Fibroblast of upper back skin (primary cell): ENCODE measurements around the gene TSPAN9.

Source experiments
- DNase-seq: peaks from one replicate; pipeline ENCODE4 v3.0.0-alpha.2; 2013

TSPAN9 gene, protein sequence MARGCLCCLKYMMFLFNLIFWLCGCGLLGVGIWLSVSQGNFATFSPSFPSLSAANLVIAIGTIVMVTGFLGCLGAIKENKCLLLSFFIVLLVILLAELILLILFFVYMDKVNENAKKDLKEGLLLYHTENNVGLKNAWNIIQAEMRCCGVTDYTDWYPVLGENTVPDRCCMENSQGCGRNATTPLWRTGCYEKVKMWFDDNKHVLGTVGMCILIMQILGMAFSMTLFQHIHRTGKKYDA

DNA sequence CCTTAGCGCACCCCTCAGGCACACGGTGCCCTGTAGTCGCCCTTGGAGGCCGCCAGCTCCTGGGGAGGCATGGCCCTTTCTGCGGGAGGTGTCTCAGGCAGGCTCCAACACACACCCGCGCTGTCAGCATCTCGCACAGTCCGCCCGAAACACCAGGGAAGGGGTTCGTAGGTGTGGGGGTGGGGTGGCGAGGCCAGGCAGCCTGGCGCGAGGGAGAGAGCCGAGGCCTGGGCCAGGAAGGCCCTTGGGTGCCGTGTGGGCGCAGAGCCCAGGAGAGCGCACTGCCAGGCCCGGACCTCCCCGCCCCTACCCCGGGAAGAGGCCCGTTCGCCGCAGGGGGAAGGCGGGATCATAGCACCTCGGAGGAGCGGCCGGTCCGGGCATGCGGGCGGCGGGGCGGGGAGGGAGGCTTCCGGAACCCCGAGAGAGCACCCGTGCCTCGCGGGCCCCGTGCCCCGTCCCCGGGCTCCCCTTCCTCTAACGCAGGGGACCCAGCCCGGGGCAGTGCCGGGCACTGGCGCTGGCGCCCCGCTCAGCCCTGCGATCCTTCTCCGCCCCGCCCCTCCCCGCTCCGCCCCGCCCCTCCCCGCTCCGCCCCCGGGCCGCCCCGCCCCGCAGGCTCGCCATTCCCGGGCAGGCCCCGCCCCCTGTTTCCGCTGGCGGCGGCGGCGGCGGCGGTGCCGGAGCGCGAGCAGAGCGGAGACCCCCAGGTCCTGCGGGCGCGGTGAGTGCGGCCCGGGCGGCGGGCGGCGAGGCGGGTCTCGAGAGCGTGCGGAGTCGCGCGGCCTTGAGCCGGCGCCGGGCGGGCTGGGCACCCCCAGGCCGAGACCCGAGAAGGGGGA is at the start of gene TSPAN9:
Gene TSPAN9, plus strand, starts transcription at position 650 of the 842 bp plus-strand sequence. CDS start 123,815 bp downstream, outside the sequence.
- peak; percentile 48 for DNase-seq

DNA sequence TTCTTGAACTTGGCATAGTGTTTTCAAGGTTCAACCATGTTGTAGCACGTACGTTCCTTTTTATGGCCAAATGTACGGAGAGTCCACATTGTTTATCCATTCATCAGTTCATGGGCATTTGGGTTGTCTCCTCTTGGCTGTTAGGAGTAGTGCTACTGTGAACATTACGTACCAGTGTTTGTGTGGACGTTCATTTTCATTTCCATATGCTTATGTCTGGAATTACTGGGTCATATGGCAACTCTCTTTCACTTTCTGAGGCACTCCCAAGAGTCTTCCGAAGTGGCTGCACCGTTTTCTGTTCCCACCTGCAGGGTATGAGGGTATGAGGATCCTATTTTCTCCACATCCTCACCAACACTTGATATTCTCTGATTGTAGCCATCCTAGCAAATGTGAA is 49.1 kb upstream of the TSPAN9 start:
- DNase-seq, result no peak

DNA sequence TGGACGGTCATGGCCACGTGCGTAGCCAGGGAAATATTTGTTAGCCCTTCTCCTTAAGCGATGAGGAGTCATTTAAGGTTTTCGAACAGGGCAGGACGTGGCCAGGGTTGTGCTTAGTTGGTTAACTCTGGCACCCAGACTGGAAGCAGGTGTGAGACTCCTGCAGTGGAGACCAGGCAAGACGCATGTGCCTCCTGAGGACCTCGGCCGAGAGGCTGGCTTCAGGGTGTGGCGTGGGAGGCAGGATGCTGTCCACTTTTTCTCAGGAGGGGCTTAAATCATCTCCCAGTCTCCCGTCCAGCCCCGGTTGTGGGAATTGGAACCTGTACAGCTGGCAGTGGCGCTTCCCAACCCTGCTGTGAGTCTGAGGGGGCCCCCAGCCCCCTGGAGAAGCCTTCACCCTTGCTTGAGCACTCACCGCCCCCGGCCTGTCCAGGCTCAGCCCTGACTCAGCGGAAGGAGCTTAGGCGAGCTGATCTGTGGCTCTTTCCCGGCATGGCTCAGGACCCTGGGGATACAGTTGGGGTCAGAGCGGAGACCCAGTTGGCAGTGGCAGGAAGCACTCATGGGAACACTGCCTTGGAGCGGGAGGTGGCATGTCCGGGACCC is 46.3 kb upstream of the TSPAN9 start:
- no peak for DNase-seq

DNA sequence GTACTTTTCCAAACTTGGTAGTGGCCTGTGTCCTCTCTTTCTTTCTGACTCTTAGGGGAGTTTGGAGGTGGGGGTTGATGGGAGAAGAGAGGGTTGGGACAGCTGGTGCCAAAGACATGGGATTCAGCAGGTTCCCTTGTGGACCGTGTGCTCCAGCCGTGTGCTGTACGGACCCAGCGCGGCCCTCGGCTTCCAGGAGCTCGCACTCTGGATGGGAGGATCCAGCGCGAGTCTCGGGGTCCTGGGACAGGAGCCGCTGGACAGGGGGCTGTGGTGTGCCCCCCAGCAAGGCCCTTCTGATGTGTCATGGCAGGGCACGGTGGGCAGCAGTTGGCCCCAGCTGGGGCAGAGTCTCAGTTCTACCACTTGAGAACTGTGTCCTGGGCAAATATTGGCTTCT is 45.0 kb upstream of the TSPAN9 start:
- no peak for DNase-seq

DNA sequence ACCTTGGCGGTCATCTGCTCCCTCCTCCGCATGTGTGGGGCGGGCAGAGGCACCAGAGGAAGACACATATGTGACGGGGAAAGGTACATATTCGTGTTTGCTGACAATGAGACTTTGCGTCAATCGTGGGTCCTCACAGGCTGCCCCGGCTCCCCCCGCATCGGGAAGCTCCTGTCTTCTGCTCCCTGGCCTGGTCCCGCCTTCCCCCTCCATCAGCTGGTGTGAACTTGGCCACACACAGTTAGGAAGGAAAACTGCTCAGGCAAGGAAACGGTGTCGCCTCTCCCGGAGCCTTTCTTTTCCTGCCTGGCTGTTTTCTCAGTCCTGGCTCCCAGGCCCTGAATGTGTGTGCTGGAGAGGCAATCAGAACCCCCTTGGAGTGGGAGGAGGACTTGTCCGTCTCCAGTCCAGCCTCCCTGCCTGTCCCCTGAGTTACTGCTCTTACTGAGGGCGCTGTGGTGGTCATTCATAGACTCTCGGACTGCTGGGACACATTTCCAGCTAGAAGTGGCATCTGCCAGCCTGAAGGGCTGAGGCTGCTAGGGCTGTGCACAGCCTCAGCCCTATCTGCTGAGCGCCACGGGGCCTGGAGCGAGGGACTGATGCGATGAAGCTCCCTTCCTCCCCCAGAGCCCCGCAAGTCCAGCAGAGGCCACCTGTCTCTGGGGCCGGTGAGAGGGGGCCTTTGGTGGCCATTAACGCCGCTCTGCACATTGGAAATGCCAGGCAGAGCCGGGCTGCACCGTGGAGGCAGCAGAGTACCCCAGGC is 44.2 kb upstream of the TSPAN9 start:
- DNase-seq, result no peak

DNA sequence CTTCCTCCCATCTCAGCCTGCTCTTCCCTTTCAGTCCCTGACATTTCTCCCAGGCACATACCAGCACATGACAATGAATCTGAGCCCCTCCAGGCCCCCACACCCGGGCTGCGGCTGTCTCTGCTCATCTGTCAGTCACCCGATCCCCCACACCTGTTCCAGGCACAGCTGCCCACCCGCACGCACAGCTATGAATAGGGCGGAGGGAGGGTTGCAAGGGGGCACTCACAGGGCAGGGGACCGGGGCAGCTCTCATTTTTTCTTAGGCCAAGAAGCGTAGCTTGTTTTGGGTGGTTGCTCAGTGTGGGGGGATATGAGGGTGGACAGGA is 43.7 kb upstream of the TSPAN9 start:
- no peak for DNase-seq

DNA sequence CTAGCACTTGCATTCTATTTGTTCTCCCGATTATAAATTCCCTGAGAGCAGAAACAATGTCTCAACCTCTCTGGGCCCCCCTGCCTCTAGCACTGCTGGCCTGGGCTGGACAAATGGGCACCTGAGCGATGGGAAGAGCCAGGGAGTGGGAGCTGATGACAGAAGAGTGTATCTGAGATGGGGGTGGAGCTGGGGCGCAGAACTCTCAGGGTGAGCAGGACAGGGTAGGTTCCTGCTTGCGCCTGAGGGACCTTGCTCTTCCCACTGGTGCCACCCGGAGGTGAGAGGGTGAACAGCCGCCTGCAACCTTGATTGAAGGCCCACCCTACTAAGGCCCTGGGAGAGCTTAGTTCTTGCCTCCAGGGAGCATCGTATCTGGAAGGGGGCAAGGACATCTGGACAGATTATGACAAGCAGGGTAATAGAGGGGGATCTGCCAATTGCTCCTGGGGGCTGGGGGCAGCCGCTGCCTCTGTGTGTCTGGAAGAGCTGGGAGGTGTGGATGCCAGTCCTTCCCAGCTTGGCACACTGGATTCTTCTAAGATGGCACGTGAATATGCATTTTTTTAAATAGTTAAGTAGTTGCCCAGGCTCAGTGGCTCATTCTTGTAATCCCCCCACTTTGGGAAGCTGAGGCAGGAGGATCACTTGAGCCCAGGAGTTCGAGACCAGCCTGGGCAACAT is 43.0 kb upstream of the TSPAN9 start:
- peak; percentile 69 for DNase-seq

DNA sequence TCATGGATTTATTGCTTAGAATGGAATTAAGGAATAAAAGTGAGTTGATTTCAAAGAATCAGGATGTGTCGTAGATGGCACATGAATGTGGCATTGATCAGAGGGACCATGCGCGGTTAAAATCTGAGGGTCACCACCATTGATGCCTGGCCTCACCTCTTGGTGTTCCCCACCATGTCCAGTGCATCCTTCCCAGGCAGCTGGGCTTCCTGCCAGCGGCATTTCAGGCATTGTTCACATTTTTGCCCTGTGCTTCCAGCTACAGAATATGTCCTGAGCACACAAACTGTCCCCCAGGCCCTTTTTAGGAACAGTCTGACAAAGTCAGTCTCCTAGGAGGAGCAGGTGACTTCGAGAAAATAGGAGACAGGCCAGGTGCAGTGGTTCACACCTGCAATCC is 42.0 kb upstream of the TSPAN9 start:
- DNase-seq, result peak; percentile 36

DNA sequence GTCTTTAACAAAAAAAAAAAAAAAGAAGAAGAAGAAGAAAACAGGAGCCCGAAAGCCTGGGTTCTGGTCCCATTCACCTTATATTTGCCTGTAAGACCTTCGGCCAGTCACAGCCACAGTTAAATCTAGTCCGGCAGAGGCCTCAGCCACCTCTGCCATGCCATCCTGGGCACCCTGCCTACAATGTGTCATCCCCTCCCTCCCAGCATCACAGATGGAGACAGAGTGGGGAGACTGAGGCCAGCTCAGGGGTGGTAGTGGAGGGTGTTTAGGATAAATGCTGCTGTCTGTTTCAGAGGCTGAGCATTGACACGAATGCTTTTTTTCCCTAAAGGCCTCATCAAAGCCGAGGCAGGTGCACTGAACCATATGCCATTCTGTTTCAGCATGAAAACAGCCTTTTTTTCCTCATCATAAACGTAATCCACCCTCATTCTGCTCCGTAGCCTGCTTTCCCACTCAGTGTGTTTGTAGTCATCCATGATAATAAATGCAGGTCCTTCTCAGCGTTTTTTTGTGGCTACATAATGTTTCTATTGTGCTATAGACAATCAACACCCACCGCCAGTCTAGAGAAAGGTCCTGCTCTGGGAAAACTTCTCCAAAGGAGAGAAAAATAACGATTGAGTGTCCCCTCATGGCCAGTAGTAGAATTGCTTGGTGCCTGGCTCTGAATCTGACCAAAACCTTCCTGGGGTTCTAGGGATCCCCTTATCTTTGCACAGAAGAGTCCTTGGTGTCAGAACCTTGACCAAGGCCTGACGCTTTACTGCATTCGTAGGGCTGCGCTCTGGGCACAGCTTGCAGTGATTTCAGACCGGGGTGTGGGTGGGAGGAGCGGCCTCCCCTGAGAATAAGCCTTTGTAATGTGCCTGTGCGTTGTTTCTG is 41.1 kb upstream of the TSPAN9 start:
- no peak for DNase-seq

DNA sequence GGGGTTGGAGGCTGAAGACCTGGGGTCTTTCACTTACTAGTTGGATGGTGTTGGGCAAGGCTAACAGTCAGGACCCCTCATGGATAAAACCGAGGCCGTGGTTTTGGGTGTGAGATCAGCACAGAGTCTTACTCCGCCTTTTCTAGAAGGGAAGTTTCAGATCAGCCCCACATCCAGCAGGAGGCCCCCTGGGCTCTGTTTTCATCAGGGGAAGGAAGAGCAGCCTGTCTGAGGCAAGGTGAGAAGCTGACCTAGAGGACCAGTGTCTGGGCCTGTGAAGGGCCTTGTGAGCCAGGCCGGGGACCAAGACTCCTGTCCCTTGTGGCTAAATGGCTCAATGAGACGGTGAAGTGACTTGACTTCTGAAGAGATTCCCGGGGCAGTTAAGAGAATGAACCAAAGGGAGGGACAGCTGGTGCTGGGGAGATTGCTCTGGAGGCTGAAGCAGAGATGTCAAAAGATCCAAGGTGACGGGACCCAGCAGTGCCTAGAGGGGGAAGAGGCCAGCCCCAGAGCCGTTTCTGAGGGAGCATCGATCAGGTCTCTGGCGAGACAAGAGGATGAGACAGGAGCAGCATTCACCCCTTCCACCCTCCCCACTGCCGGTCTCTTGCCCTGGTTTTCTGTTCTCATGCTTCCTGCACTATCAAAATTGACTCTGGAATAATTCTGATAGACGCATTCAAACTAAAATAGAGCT is 40.1 kb upstream of the TSPAN9 start:
- DNase-seq, result no peak

DNA sequence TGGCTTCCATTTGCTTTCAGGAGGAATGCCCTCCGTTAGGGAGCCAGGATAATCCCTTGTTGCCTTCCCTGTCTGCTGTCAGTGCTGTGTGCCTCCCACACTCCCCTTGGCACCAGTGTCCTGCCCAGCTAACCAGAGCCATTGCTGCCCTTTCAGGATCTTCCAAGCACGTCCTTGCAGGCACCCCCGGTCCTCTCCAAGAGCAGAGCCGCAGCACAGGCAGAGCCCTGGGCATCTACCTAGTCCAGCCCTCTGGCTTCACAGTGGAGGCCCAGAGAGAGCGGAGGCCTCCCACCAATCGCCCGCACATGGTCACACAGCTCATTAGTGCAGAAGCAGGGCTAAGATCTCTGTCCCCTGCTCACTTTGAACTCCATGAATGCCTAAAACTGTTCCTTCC is 39.0 kb upstream of the TSPAN9 start:
- DNase-seq, result no peak

DNA sequence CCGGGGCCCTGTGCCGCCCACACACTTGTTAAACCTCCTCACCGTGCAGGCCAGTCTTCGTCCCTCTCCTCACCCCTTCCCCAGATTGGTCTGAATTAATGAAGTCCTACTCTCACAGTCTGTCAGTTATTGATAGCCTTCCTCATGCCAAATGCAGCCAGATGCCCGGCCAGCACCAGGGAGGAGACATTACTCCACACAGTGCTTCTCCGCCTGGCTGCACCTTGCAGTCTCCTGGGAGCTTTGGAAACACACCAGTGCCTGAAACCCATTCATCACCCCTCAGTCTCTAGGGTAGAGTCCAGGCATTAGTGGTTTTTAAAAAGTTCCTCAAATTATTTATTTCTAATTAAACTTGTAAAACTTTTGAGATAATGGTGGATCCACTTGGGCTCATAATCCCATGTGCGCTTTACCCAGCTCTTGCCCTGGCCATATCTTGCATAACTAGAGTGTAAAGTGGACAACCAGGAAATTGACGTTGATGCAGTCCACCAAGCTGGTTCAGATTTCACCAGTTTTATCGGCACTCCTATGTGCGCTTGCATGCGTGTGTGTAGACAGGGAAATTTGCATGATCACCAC is 38.2 kb upstream of the TSPAN9 start:
- no peak for DNase-seq

DNA sequence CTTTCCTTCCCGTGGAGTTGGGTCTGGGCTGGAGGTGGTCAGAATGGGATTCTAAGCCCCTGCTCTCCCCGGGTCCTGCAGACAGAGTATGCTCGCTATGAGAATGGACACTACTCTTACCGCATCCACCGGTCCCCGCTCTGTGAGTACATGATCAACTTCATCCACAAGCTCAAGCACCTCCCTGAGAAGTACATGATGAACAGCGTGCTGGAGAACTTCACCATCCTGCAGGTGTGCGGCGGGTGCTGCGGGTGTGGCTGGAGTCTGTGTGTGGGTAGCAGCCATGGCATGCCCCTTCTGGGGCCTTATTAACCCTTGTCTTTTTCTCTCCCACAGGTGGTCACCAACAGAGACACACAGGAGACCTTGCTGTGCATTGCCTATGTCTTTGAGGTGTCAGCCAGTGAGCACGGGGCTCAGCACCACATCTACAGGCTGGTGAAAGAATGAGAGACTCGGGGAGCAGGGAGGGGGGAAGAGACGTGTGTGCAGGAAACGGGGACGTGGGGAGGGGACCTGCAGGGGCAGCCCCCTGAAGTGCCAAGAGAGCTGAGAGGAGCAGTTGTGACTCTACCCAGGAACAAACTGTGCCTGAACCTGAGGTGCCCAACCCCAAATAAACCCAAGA is 37.0 kb upstream of the TSPAN9 start:
- no peak for DNase-seq

DNA sequence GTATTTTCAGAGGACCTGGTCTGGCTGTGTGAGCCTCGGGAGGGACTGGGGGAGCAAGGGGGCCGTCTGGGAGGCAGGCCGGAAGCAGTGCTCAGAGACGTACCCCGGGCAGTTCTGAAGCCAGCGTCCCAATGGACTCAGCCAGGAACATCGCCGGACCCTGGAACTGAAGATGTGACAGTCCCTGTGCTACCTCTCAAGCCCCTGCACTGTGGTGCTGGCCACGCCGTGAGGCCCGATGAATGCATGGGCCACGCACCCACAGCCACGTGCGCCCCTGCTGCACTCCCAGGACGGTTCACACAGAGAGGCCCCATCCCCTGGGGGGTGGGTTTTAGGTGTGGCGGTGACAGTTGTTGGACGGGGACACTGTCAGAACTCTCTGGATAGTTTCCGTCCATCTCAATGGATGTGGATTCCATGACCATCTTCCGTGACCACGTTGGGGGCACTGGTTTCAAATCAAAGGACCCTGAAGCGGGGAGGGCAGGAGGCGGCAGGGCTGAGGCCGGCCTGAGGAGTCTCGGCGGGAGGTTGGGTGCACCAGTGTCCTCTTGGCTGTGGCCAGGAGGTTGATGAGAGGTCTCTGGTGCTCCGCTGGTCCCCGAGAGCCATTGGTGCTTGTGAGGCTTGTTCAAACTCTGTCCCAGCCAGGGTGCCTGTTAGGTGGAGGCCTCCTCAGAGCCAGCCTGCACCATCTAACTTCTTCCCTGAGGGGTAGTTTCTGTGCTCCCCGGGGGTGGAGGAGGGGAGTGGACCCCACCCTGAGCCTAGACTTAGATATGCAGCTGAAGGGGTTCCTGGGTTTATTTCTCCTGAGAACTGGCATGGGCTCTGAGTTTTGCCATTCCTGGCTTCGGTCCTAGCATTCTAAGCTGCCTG is 36.3 kb upstream of the TSPAN9 start:
- DNase-seq, result no peak

DNA sequence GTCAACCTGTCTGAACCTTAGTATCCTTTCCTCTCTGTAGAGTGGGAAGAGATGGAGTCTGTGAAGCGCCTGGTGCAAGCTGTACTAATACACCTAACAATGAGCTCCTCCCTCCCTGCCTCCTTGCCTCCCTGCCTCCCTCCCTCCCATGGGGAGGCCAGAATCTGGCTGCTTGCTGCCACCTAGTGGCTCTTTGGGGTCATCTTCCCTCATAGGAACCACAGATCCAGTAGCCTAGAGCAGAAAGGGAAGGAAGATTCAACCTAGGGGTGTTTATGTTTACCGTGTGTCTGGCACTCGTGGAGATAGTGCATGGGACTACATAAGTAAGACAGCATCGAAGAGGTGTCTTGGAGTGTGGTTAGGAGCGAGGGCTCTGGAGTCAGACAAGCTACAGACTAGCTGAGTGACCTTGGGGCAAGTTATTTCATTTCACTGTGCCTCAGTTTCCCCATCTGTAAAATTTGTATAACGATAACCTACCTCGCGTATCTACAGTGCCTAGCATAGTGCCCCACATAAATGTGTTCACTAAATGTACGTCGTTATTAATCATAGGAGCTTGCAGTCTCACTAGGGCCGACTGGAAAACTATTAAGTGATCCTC is 35.5 kb upstream of the TSPAN9 start:
- DNase-seq, result peak; percentile 70

DNA sequence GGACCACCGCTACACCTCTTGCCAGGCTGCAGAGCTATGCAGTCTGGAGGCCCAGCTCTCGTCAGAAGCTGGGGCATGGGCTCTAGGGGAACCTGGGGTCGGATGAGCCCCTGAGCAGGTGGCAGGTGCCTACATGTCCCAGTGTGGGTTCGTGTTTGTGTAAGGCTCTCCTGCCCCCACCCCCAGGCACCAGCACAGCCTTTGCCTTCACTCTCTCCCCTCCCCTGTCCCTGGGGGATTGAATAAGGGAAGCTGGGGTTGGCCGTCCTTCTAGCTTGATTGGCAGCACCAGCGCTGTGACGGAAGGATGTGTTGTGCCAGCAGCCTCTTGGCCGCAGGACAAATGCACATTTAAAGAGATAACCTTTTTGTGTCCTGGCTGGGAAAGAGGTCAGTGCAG is 34.8 kb upstream of the TSPAN9 start:
- no peak for DNase-seq

DNA sequence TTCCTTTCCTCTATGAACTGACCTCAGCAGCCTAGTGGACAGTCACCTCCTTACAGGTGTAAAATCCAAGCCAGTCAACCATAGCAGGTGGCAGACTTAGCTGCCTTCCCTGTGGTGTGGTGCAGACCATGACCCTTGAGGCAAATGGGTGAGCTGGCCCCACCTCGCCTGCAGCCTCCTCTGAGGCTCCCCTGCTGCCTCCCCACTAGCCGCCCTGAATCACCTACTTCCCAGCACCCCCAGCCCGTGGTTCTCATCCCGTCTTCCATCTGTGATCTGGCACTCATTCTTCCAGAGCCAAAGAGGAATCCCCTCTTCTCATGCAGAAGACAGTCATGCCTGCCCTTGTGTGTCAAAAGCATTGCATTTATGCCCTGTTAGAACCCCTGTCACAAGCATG is 34.4 kb upstream of the TSPAN9 start:
- no peak for DNase-seq

DNA sequence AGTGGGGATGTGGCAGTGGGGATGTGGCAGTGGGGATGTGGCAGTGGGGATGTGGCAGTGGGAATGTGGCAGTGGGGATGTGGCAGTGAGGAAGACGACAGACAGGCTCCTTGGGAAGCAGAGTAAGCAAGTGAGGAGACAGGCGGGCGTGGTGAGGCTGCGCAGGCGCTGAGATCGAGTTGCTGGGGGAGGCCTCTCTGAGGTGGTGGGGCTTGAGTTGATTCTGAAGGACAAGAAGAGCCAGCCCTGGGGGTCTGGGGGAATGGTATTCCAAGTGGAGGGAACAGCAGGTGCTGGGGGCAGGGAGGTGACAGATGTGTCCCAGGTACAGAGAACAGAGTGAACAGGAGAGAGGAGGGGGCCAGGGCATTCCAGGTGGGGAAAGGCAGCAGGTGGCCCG is 33.8 kb upstream of the TSPAN9 start:
- DNase-seq, result no peak

DNA sequence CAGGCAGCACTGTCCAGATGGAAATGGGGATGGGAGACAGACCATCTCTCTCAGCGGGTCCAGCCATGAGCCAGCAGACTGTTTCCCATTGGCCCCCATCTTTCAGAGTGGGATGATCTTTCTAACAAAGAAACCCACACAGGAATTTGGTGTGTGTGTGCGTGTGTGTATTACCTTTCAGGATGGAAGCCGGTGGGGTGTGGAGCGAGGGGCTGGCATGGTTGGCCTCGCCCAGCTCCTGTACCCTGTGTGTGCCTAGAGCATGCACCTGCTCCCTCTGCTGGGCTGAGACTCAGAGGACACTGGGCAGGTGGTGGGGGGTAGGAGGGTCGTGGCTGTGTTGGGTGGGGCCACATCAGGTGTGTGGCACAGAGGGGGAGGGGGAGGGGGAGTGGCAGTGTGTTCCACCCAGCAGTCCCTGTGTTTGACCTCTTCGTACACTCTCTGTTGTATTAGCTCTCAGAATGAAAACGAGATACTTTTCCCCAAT is 33.0 kb upstream of the TSPAN9 start:
- no peak for DNase-seq
